ENCODE results near the gene ECT2.
"Not testable (repeated sequence)": the region's sequence is repeated elsewhere in the genome, so short reads cannot be mapped to it uniquely, and the experiment has no call there.

The ECT2 gene

DNA sequence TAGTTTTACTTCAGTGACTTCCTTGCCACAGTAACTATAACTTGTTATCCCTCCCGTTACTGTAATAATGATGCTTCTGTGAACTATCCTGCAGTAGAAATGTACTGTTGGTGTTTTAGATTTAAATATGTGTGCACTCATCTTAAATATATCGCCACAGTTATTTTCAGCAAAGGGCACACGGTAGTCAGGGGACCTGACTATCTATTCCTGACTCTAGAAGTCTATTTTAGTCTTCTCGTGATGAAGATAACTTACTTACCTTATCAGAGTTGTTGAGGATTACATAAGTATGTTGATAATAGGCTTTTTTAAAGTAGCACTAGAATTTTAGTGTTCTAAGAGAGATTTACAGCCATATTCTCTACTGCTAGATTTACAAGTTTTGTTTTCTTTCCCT, 65.3 kb downstream of the ECT2 start:
- no peak for FAIRE-seq

DNA sequence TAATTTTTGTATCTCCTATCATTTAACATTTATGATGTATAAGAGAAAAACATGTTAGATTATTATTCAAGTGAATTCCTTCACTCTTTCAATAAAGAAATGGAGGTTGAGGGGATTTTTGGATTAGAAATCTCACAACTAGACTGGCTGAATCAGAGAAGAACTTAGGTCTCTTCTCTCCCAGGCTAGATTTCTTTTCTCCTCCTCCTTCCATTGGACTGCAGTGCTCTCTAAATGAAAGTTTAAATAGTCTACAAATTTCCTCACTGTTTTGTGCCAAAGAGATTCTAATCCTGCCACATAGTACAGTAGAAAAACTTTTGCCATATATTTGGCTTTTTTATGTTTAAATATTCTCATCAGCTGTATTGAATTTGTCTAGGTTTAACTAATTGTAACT, 65.8 kb downstream of the ECT2 start:
- no peak for FAIRE-seq

DNA sequence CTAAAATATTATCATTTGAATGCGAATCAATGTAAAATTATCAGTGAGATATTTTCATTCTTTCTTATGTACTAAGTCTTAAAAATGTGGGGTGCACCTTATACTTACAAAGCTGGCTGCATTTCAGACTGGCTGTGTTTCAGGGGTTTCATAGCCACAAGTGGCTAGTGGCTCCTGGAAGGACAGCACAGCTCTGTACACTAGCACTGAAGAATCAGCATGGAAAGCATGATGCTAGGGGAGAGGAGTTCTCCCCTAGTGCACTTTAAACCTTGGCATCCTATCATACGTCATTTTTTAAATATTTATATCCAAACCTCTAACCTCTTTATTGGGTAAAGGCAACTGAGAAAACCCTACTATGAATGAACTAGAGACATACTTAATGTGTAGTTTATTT, 66.4 kb downstream of the ECT2 start:
- FAIRE-seq: no peak

DNA sequence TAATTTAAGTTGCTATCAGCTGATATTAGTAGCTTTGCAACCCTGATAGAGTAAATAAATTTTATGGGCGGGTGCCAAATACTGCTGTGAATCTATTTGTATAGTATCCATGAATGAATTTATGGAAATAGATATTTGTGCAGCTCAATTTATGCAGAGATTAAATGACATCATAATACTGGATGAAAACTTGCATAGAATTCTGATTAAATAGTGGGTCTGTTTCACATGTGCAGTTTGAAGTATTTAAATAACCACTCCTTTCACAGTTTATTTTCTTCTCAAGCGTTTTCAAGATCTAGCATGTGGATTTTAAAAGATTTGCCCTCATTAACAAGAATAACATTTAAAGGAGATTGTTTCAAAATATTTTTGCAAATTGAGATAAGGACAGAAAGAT, 70.0 kb downstream of the ECT2 start:
- FAIRE-seq: no peak

DNA sequence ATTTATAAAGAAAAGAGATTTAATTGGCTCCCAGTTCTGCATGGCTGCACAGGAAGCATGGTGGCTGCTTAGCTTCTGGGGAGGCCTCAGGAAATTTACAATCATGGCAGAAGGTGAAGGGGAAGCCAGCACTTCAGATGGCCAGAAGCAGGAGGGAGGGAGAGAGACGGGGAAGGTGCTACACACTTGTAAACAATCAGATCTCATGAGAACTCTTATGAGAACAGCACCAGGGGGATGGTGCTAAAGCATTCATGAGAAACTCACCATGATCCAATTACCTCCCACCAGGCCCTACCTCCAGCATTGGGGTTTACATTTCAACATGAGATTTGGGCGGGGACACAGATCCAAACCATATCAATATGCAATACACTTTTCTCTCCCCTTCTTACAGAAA, 73.7 kb downstream of the ECT2 start:
- FAIRE-seq: no peak

DNA sequence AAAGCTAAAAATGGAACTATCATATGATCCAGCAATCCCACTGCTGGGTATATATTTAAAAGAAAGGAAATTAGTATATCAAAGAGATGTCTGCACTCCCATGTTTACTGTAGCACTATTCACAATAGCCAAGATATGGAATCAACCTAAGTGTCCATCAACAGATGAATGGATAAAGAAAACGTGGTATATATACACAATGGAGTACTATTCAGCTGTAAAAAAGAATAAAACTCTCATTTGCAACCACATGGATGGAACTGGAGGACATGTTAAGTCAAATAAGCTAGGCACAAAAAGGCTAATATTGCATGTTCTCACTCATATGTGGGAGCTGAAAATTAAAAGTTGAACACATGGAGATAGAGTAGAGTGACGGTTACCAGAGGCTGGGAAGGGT, 76.7 kb downstream of the ECT2 start:
- not testable (repeated sequence) for FAIRE-seq

DNA sequence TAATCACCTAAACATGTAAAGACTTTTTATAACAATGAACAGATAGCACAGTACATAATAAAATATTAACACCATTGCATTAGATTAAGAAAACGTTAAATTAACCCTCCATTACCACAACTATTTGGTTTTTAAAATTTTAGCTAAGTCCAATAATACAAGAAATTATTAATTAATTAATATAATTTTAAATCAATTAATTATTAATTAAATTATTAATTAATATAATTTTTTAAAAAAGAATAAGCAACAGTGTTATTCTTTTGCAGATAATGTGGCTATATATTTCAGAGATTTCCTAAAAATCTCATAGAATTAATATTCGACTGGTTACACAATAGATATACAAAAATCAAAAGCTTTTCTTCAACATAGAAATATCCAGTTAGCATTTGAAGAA, 82.5 kb downstream of the ECT2 start:
- FAIRE-seq: peak; percentile 62

DNA sequence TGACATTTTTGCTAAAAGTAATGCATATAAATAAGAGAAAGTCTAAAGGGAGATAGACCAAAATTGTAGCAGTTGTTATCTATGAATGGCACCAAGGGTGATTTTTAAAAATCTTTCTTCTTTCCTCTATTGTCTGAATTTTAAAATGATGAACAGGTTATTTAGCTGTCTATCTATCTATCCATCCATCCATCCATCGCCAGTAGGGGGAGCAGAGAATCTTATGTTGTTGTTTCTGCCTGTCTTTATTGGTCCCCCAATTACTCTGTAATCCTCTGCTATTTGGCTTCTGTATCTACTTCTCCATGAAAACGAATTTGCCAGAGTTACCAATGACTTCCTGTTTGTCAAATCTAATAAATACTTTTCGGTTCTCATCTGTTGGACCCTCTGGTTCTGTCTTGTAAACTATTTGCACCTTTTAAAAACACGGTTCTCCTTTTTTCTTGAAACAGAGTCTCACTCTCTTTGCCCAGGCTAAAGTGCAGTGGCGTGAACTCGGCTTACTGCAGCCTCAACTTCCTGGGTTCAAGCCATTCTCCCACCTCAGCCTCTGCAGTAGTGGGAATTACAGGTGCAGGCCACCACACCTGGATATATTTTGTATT, 86.0 kb downstream of the ECT2 start:
- peak; percentile 48 for FAIRE-seq

DNA sequence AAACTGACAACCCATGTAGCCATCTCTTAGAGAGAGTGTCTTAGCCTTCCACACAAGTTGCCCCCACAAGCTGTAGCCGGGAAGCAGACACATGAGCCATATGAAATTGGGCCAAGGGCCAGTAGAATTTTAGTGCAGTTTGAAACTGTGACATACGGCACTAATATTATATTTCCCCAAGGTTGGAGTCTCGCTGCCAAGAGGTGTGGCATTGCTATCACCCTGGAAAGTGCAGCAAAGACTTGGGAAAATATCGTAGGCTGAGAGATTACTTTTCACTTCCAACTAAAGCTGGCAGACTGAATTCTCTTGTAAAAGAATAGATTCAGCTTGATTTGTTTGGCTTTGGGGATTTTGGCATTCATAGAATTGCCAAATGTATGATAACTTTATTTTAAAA, 89.2 kb downstream of the ECT2 start:
- no peak for FAIRE-seq

DNA sequence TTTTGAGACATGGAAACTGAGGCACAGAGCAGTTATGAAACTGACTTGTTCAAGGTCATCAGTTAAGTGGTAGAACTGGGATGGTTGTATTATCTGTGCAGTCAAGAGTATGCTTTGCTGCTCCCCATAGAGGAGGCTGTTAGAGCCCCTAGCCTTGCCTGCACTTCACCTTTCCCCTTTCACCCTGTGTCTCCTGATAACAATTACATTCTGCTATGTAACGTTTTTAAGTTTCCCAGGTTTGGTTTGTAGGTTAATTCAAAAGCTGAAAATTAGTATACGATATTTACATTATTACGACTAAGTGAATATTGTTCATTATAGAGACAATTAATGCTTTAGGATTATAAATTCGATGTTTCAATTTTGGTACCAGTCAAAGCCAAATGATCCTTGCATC, 89.9 kb downstream of the ECT2 start:
- no peak for FAIRE-seq

DNA sequence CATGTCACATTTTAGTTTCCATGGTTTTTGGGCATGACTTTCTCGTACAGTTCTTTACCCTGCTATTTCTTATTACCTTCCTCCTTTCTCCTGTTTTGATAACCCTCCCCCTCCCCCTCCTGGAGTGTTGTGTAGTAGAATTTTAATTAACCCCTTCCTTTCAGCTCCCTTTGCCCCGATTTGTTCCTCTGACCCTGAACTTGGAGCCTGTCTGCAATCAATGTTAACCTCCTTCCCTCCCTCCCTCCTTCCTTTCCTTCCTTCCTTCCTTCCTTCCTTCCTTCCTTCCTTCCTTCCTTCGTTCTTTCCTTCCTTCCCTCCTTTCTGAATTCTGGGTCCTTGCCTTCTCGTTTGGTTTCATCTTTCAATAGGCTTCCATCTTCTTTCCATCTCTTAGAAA, 90.4 kb downstream of the ECT2 start:
- FAIRE-seq: no peak

DNA sequence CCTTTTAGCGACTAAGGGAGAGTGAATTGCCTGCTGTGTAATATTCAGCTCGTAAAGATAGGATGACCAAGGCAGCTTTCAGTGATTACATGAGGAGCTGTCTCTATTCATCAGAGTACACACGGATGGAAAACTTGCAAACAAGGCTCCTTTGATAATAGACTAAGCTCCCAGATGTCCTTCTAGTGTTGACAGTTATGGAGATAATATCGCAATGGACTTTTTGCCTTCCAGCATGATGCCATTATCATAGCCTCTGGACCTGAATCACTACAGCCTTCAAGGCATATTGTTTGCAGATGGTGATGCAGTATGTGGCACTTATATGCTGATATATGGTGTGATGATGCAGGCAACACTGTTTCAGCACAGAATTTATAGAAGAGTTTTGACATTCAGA, 93.9 kb downstream of the ECT2 start:
- no peak for FAIRE-seq

DNA sequence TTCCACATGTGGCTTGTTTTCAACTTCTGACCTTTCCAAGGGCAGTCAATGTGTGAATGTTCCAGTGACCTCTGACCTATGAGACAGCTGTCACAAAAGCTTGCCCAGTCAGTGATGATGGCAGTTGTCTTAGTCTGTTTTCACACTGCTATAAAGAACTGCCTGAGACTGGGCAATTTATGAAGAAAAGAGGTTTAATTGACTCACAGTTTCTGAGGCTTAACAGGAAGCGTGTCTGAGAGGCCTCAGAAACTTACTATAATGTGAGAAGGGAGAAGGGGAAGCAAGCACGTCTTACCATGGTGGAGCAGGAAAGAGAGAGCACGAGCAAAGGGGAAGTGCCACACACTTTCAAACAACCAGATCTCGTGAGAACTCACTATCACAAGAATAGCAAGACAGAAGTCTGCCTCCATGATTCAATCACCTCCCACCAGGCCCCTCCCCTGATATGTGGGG, 95.6 kb downstream of the ECT2 start:
- FAIRE-seq: no peak

DNA sequence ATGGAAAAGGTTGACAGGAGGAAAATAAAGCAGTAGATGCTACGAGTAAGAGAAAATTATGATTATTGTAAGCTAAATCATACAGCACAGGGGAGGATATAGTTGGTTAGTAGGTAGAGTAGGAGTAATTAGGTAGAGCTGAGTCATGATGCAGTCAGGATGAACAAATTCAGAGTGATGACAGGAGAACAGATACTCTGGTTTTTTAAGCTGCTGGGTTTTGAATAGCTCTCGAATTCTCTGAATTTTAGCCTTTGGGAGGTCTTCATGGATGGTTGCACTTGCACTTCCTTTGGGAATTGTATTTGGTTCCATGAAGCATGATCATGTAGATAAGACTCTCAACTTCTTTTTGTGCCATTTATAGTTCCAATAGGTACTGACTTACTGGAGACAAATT, 96.2 kb downstream of the ECT2 start:
- FAIRE-seq: no peak

DNA sequence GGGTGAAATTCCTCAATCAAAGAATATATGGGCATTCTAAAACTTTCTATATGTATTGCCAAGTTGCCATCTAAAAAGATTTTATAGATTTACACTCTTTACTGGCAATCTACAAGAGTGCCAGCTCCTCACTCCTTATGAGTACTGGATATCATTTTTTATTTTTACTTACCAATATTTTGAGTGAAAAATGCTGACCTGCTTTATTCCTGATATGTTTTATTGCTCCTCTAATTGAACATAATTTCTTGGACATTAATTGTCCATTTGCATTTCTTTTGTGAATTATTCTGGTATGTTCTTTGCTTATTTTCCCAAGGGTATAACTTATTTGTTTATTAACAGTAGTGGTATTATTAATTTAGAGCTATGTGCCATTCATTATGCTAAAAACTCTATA, 96.8 kb downstream of the ECT2 start:
- FAIRE-seq: no peak

DNA sequence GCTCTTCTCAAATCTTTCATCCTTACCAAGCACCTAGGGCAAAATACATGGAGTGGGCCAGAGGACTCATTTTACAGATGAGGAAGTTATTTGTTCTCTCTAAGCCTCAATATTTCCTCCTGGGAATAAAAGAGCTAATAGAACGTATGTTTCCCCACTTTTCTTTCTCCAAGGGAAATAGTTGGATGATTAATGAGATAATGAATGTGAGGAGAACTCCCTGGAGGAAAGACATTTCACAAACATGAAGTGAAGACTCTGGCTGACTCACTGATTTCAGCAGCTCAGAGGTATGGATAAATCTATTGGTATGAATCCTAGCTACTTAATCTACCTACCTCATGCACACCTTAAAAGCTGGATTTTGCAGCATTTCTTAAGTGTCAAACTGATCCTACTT, 98.4 kb downstream of the ECT2 start:
- no peak for FAIRE-seq

DNA sequence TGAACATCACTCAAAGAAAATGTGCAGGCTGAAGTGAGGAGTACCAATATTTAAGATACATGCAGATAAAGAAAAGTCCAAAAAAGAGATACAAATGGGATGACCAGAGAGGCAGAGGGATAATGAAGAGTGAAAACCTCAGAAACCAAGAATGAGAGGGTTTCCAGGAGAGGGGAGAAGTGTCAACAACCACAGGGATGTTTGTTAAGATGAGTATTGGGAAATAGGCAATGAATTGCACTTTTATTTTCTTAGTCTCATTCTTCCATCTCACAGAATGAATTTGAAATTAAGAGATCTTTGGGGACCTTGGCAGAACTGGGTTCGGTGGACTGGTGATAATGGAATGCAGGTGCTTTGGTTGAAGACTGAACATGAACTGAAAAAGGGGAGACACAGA, 102.5 kb downstream of the ECT2 start:
- no peak for FAIRE-seq

DNA sequence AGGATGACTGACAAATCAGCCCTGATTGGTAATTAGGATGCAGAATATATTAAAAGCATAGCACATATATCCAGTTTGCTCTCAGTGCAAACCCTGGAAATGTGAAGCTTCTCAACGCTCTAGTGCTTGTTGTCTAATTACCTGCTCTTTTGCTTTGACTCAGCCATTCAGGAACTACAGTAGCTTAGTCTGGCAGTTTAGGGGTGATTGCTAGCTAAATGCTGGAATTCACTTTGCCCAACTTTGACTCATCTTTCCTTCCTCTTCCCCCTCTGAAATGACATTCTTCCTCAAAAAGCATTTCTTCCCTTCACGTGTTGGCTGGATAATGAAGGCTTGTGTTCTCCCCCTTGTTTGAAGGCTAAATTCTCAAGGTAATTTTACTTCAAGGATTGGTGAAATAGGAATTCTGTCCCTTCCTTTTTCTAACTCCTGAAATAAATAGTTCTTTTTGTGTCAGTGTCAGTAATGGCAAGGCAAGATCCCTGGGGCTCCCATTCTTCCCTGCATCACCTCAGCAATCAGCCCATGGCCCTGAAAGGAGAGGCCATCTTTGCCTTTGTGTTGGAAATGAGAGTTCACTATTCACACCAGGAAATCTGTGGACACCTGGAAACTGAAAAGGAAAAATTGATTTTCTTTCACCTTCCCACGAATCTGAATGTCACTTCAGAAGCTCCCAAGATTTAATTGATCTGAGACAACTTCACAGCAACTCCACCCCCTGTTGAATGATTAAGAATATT, 103.6 kb downstream of the ECT2 start:
- FAIRE-seq: no peak

DNA sequence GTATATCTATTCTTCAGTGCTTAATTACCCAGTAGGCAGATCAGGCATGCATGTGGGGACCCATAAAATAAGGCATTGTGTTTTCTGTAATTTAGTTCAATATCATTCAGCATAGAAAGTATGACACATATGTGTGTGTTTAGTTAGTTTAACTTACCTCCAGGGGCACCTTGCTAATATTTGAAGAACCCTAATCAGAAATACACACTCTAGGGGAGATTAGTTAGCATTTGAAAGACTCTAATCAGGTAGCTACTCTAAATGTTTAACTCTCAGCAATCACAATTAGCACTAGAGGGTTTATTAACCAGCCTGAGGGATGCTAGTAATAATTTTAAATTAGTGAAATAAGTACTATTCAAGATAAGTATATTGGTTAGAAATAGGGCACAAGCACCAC, 104.5 kb downstream of the ECT2 start:
- FAIRE-seq: no peak

DNA sequence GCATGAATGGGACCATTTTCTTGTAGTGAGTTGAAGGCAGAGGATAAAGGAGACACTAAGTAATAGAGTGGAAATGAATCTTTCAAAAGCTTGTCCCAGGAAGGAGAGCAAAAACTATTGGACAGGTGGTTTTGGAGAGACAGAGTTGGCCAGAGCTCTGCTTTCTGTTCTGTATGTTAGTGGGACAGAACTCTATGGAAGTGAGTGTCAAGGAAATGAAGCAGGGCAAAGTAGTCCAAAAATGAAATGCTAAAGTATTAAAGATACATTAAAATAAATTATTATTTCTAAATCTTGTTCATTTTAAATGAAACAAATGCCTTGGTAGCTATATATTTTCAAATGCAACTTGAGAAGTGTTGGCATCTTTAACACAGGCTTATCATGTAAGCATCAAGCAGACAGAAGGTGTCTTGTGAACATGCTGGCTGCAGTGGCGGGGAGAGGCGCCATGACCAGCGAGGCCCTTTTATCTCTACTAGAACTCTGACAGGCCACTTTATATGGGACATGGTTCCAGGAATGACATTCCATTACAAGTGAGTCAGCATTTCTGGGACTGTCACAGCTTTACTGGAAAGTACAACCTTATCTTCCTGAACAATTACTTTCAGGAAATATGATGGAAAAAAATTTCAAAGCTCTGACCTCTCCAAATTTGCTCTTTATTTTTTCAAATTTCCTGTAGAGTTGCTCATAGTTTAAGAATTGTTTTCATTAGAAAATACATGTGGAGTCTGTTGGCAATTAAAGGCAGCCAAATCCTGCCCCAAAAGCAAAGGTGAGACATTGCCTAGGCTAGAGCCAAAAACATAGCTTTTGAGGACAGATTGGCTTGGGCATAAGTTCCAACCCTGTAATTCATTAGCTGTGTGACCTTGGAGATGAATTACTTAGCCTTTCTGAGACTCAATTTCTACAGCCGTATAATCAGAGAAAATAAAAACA, 106.5 kb downstream of the ECT2 start:
- FAIRE-seq: no peak

DNA sequence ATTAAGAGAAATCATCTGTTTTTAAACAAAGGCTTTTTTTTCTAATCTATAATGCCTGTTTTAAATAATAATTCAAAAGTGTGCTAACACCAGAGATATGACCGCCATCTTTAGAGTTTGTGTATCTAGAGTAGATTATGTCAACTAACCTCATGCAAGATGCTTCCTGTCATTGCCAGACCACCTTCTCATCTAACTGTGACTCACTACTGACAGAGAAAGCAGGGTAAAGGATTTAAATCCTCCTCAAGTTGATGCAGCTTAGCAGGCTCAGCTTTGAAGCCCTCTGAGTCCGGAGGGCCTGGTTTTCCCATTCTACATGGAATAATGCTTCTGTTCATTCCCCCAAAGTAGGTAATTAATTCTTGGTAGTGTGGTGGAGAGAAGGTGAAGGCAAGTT, 108.5 kb downstream of the ECT2 start:
- FAIRE-seq: no peak

DNA sequence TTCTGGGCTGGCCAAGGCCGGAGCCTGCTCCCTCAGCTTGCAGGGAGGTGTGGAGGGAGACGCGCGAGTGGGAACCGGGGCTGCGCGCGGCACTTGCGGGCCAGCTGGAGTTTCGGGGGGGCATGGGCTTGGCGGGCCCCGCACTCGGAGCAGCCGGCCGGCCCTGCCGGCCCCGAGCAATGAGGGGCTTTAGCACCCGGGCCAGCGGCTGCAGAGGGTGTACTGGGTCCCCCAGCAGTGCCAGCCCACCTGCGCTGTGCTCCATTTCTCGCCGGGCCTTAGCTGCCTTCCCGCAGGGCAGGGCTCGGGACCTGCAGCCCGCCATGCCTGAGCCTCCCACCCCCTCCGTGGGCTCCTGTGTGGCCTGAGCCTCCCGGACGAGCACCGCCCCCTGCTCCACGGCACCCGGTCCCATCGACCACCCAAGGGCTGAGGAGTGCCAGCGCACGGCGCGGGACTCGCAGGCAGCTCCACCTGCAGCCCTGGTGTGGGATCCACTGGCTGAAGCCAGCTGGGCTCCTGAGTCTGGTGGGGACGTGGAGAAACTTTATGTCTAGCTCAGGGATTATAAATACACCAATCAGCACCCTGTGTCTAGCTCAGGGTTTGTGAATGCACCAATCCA, 116.3 kb downstream of the ECT2 start:
- not testable (repeated sequence) for FAIRE-seq

DNA sequence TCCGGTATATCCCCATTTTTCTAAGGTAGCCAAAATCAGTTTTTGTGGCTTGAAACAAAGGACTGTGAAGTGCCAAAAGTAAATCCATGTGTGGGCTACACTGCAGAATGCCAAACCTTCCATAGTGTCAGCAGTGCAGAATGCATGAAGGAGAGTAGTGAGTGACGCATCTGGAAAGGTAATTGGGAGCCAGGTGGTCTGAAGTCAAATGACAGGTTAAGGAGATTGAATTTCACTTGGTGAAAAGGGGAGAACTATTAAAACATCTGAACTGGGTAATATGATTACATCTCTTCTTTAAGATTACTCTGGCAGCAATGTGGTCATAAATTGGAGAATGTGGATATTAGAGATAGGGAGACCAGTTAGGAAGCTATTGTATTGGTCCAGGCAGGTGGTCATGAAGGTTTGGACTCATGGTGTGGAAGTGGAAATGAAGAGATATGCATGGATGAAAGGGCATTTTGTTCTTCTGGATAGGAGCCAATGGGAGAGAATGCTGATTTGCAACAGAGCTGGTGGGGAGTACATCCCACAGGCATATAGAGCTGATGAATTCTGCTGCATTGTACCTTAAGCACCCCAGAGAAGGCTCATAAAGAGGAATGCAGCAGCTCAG, 118.2 kb downstream of the ECT2 start:
- no peak for FAIRE-seq

Data from TTC549 (cell line).